SK-N-SH (cell line): ENCODE results near the gene TDP1.

Experiments used
- EZH2phosphoT487 ChIP-seq: fragments of 200-600 bp; sonication (generic); IDR thresholded peaks from 2 replicates; pipeline ENCODE4 v1.6.1; 2017; ENCODE audit warnings: low read depth, mixed run types, mild to moderate bottlenecking, antibody characterized with exemption, moderate library complexity, borderline replicate concordance
- RAD21 ChIP-seq: IDR thresholded peaks from 2 replicates; pipeline ENCODE4 v1.6.1; 2012; ENCODE audit warnings: mild to moderate bottlenecking, low read length
- RFX5 ChIP-seq: IDR thresholded peaks from 2 replicates; pipeline ENCODE4 v1.6.1; 2012; ENCODE audit warnings: mild to moderate bottlenecking, improper control_type of control experiment, low read length
- SIN3A ChIP-seq: IDR thresholded peaks from 2 replicates; pipeline ENCODE4 v1.6.1; 2012; ENCODE audit warnings: low read depth, mild to moderate bottlenecking, low read length, moderate library complexity, borderline replicate concordance

- no peak for TF ChIP-seq SIN3A
- no peak for TF ChIP-seq RAD21
- TF ChIP-seq EZH2phosphoT487 = no peak
- no peak for TF ChIP-seq RFX5
Observed at GRCh38 chr14:90072350-90072749, 116.6 kb downstream of the TDP1 start.
